ENCODE measurements around the gene HEY2. TPM values are rescaled to one million over a fixed set of nuclear protein-coding genes. Genes with fewer than 3 reads are reported as not detected.
"Not testable (repeated sequence)": the region's sequence is repeated elsewhere in the genome, so short reads cannot be mapped to it uniquely, and the experiment has no call there.

The HEY2 gene
- not detected in 2 replicates for total RNA-seq (2014; rRNA removed; shearing (Covaris generic))

DNA sequence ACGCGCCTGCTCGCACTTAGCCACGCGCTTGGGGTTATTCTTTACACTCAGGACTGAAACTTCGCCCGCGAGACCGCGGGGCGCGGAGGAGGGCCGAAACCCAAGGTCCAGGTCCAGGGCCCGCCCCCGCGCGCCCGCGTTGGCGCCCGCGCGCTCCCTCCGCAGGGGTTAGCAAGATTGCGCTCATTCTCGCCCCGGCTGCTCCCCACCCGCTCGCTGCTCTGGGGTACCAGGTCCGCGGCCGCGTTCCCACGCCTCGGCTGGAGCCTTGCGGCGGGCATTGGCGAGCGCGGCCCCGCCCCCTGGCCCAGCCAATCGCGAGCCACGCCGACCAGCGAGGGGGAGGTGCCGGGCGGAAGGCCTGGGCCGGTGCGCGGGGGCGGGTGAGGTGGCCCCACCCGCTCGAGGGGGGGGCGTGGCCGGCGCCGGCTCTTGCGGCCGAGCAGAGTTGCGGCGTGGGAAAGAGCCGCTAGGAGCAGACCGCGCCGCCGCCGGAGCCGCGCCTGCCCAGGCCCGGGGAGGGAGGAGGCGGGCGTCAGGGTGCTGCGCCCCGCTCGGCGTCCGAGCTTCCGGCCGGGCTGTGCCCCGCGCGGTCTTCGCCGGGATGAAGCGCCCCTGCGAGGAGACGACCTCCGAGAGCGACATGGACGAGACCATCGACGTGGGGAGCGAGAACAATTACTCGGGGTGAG is at the start of gene HEY2:
Gene HEY2 (plus strand): TSS at position 460 of the 692 bp plus-strand sequence. CDS start 145 bp downstream, at position 605.
- DNase-seq (ENCODE audit: low spot score): peak; percentile 56

DNA sequence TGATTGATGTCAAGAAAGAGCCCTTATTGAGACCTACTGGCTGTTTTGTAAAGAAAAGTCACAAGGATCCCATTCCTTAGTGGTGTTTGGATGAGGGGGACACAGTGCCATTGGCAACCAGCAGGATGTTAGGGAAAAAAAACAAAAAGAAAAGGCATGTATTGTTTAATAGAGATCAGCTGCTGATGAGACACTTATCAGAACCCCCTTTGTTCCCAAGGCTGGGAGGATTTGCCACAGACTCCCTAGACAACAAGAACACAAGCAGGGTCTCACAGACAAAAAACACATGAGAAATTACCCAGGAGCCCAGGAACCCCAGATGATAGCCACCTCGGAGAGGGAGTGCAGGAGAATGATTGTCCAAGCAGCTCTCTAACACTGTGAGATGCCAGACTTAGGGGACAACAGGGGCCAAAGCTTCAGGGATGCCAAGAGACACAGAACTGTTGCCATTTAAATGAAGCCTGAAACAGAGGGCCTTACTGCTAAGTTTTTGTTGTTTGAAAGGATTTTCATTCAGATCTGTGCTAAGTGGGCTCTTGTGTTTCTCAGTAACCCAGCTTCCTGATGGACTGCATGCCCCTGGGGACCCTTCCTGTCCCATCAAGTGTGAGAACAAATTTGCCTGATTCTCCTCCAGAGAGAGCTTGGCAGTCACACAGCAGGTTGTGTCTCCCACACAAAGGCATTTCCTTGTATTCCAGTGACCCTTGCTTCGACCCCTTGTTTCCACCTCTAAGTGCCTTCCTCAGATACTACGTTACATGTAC is 48.7 kb upstream of the HEY2 start:
- DNase-seq (ENCODE audit: low spot score): no peak

DNA sequence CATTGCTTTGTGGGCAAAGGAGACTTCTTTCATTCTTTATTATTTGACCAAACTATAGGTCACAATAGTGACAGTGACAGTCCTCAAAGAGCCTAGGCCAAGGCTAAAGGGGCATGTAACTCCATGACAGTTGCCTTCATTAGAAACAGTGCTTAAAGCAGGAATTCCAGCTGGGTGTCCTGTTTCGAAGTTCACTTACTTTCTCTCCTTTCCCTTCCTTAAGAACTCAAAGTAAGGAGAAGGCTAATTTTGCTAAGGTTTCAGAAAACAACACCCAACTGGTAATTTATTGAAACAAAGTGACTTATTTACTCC is 48.1 kb upstream of the HEY2 start:
- DNase-seq (ENCODE audit: low spot score): no peak

DNA sequence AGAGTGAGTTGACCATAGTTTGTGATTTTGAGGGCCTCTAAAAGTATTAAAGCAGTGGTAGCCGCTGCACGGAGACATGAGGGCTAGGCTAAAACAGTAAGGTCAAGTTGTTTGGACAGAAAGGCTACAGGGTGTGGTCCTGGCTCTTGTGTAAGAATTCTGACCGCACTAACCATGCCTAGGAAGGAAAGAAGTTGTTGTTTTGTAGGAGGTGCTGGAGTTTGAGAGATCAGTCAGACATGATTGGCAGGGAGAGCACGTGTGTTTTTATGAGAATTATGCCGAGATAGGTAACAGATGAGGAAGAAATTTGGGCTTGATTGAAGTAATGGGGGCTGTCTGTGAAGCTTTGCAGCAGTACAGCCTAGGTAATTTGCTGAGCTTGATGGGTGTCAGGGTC is 45.5 kb upstream of the HEY2 start:
- not testable (repeated sequence) for DNase-seq (ENCODE audit: low spot score)

DNA sequence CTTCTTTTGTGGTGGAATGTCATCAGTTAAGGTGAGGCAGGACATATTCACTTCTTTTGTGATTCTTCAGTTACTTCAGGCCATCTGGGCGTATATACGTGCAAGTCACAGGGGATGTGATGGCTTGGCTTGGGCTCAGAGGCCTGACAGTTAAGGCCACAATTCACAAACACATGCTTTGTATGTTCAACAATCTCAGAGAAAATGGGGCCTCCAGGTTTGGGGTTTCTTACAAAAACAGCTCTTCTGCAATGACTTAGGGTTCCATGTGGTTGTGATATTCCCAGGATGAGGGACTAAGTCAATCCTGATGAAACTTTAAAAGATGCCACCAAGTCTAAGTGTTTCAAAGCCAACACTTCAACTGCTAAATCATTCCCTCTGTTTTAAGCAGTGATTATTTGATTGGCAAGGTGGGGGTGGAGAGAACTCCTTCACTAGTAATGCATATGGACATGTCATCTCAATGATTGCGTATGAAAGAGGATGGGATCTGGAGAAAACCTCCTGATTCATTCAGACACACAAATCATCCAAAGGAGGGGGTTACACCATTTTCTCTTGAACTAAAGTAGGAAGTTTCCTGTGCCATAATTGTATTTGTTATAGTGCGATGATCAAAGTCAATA is 41.7 kb upstream of the HEY2 start:
- no peak for DNase-seq (ENCODE audit: low spot score)

DNA sequence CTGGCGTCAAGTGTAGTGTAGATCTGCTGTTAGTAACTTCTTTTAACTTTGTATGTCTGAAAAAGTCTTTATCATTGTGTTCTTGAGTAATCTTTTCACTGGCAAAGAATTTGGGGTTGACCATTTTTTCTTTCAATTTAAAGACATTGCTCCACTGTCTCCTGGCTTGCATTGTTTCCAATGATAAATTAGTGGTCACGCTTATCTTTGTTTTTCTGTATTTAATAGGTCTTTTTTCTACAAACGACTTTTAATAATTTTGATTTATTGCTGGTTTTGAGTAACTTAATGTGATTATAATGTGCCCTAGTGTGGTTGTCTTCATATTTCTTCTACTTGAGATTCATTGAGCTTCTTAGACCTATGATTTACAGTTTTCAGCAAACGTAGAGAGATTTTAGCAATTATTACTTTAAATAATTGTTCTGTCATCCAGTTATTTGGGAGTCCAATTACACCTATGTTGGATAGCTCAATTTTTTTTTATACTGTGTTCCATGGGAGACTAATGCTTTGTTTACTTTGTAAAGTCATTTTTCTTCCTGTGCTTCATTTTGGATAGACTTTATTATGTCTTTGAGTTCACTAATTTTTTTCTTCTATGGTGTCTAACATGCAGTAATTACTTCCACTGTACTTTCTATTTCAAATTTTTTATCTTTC is 38.3 kb upstream of the HEY2 start:
- DNase-seq (ENCODE audit: low spot score): no peak

DNA sequence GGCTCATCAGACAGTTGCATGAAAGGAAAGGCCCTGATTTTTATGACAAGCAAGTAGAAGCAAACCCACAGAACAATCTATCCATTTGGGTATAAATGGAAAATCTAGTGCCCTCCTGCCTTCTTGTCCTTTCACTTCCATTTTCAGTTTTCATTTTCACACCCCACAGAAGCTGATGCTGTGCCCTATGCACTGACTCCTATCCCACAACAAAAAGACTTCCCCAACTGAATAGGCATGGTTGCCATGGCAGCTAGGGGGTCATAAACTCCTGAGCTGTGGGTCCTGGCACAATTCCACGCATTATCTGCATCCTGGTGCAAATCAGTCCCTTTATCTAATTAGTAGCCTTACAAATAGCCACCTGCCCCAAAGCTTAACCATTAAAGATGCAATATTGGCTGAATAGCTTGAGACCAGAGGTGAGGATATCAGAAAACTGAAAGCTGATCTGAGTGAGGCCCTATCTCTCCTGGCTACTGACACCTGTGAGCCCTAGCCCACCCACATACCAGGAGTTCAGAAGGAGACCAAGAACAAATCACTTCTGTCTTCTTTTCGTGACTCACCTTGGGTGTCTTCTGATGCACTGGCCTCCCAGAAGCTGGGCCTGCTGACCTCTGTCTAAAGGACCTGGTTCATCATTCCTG is 34.9 kb upstream of the HEY2 start:
- no peak for DNase-seq (ENCODE audit: low spot score)

DNA sequence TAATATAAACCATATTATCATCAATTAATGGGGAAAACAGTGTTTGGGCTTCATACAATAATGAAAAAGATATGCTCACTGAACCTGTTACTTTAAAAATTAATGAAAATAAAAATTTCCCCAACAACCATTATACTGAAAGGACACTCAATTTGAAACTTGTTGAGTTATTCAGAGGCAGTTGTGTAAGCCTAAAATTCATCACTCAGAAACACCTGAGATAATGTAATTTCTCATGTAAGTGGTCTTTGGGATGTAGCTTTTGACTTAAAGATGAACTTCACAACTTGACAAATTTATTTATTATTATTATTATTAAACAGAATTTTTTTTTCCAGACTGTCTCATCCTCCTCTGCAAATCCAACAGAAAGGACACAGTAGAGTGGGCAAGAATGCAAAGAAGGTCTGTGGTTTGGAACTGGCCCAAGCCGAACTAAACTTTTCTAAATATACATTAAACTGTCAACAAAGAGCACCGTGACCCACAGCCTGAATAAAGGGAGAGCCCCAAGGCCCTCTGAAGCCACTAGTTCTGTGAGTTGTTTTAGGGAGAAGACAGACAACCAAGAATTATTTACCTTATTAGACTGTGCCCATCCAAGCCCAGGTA is 32.2 kb upstream of the HEY2 start:
- DNase-seq (ENCODE audit: low spot score): peak; percentile 11

DNA sequence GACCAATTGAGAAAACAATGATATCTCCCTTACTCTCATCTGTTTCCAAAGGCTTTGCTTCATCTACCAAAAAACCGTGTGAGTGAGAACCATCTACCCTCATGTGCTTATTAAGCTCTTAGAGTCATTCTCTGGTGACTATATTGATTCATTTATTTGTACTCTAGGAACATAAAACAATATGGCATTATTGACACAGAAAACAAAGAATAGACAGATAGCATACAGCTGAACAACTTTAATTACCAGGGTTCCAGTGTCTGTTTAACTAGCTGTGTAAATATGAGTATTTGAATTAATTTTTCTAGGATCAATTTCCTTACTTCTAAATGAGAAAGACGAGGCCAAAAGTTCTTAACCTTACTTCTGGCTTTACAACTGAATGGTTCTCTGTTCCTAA is 31.3 kb upstream of the HEY2 start:
- no peak for DNase-seq (ENCODE audit: low spot score)

DNA sequence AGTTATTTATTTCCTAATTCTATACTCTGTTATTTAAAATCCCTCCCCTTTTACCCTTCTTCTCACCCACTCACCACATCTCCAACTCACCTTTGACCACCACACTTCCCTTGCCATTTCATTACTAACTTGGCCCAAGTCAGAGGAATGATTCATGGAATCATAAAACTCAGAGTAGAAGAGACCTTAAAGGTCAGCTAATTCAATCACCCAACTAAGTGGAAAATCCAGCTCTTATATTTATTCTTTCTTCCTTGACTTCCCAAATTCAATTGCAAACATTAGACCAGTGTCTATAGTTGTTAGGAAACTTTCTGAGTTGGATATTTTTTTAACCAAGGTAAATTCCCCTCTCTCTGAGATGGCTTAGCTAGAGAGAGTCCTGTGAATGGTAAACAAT is 26.5 kb upstream of the HEY2 start:
- no peak for DNase-seq (ENCODE audit: low spot score)

DNA sequence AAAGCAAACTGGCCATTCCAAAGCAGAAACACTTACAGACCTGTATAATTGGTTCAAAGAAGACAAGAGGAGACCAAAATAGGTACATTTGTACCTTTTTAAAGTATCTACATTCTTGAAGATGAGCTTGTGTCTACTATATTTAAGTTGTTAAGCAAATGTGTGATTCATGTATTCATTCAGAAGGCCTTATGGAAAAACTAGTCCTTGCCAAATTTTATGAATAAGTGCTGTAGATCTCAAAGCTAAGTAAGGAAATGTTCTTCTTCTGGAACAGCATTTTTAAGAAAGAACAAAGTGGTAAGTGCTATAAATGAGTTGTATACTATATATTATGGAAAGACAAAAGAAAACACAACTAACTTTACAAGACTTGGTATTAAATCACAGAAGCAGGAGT is 22.2 kb upstream of the HEY2 start:
- no peak for DNase-seq (ENCODE audit: low spot score)

DNA sequence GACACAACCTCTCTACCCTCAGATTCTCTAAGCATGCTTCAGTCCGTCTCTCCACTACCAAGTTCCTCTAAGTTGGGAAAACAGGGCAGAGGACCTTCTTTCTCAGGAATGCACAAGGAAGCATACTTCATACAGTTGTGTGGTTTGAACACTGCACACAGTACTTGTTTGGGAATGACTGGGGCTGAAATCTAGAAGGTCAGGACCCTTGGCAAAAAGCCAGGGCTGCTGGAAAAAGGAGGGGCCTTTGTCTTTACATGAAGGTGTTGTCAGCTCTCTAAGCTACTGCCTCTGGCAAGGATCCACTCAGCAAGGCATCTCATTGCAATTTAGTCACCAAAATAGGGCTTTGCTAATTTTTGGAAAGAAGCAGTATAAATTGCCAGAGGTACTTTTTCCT is 20.7 kb upstream of the HEY2 start:
- no peak for DNase-seq (ENCODE audit: low spot score)

DNA sequence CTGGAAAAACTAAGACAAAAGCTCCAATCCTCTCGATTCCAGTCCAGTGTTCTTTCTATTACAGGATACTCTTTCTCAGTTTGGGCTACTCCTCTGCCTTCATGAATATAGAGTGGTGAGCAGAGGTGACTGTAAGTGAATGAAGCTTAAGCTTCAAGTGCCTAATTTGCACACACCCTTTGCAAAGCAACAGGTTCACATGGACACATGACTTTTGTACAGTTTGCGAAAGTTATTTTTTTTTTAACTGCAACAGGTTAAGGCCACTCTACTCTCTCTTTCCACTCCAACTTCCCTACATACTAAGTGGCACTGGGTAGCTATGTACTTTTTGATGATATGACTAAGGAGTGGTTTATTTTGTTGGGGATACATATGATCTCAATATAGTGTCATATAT is 19.4 kb upstream of the HEY2 start:
- no peak for DNase-seq (ENCODE audit: low spot score)

DNA sequence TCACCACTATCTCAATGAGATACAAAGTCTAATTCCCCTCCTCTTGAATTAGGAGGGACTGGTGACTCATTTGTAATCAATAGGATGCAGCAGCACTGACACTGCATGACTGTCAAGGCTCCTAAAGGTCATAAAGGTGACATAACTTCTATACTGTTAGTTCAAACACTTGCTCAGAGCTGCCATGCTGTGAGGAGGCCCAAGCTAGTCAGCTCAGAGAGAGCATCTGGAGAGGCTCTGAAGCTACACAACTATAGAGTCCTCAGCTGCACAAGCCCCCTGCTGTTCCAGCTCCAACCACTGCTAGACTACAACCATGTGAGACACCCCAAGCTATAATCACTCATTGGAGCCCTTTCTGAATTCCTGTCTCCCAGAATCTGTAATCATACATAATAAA is 17.0 kb upstream of the HEY2 start:
- DNase-seq (ENCODE audit: low spot score): no peak

DNA sequence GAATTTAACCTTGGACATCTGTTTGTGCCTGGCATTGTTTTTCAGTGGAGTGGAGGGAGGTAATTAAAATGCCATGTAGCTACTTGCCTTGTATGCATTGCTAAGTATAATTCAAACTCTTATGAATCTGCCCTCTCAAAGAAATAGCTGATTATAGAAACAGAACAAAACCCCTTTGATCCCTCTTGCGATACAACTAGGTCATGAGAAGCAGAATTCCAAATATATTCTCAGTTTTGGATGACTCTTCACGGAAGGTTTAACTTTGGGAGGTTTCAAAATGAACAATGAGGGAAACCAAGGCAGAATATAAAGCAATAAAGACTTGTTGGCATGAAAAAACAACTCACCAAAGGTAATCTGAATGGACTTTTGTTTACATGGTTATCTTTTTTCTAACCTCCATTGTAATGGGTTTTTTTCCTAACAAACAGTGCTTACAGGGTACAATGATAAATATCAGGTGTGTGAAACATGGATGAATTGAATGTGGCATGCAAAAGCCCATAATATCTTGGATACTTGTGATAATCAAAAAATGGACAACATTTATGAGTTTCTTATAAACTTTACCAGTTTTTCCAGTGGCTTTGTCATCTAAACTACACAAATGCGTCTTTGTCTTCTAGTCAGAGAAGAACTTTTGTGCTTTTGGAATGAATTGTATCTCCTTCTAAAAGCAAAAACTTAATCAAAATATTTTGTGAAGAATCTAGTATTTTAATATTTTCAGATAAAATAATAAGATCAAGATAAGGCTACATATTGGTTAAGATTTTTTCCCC is 15.7 kb upstream of the HEY2 start:
- DNase-seq (ENCODE audit: low spot score): no peak

DNA sequence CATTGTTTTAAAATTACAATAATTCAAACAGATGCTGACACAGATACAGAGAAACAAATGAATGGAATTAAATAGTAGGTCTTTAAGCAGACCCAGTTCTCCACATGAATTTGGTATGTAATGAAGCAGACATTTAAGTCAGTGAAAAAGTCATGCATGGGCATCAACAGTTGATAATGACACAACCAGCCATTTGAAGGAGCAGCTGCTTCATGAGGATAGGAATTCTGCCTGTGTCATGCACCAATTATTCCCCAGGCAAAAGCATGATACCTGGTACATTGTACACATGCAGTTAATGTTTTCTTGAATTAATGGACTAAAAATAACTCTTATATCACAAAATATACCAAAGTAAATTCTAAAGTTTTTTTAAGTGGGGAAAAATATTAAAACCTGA is 11.2 kb upstream of the HEY2 start:
- DNase-seq (ENCODE audit: low spot score): no peak

DNA sequence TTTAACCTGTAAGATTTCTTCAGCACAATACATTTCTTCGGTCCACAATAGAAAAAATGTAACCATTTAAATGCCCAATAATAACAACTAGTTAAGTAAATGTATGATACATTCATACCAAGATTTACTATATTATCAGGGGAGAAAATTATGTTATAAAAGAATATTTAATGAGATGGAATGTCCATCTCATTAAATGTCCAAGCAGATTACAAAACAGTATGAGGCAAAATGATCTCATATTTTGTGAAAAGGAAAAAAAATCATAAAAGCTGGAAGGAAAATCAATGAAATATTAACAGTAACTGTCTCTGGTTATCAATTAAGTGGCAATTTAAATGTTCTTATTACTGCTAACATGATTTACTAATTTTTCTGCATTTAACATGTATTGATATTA is 10.1 kb upstream of the HEY2 start:
- no peak for DNase-seq (ENCODE audit: low spot score)

DNA sequence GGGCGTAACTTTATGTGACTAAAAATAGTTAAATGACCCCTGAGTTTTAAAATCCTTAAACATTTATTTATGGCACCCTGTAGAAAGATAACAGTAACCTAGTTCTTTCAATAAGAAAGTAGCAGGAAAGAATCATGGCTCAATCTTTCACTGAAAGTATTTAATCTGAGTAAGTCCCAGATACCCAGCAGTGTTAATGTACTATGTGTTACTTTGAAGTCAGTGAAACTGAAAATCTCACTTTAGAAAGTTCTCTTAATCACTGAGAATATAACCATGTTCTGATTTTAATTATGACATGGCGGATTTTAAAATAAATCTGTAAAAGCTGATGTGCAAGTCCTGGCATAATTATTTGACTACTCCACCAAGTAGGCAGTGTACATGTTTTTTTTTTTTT is 8.1 kb upstream of the HEY2 start:
- no peak for DNase-seq (ENCODE audit: low spot score)

DNA sequence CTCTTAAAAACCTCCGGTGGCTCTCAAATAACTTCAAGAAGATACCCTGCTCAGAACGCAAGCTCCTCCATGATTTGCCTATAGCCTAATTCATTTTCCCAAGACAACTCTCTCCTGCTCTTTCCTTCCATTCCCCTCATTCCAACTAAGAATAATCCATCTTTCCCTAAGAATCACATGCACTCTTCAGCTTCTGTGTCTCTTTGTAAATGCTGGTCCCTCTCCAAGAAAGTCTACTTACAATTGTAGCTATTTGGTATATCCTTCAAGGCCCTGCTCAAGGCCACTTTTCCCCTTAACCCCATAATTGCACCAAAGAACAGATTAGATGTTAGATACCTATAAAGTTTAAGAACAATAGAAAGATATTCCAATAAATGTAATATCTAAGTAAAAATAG is 7.4 kb upstream of the HEY2 start:
- no peak for DNase-seq (ENCODE audit: low spot score)

DNA sequence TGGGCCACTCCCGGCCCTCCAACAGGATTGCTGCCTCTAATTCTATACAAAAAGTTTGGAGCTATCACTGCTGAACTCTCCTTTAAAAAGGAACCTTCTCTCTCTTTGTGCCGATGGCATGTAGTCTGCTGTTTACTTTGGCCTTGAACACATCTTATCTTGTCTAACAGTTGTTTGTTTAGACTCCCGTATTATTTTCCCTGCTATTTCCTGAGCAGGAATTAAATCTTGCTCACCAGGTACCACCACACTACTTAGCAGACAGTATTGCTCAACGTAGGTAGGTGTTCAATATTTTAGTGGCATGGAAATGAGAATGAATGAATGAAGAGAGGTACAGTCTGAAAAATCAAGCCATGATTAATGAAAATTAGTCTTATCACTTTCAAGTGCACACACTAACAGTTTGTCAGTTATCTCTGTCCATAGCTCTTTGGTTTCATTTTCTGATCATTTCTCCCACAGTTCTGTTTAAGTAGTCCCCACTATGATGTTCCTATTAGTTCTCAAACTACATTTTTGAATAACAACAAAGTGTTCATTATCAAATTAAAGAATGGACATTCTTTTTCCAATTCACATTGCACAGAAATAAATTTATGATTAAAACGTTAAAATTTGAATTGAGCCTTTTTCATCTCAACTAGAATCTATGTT is 6.8 kb upstream of the HEY2 start:
- no peak for DNase-seq (ENCODE audit: low spot score)
